Activated CD8-positive, alpha-beta memory T cell treated with anti-CD3 and anti-CD28 coated beads, Interleukin-2, amount 50 U/mL, for 4 hours (primary cell): ENCODE measurements around the gene BTBD3.

Experiments used
- DNase-seq: peaks from one replicate; pipeline ENCODE4 v3.0.0-alpha.2; 2020

The BTBD3 gene

DNA sequence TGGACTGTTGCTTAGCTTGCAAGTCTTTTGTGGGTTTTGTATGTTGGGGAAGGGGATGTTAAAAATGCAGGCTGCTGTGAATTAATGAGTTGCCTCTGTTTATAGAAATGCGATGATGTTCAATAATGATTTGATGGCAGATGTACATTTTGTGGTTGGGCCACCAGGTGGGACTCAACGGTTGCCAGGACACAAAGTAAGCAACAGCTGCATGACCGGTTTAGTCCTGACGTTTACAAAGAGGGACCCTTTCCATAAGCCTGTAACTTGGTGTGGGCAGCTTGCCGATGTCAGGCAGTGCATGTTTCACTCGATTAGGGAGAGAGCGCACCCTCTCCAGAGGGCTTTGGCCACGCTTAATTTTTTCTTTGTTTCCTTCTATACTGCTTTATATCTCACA is 1.3 kb downstream of the BTBD3 start:
- no peak for DNase-seq

DNA sequence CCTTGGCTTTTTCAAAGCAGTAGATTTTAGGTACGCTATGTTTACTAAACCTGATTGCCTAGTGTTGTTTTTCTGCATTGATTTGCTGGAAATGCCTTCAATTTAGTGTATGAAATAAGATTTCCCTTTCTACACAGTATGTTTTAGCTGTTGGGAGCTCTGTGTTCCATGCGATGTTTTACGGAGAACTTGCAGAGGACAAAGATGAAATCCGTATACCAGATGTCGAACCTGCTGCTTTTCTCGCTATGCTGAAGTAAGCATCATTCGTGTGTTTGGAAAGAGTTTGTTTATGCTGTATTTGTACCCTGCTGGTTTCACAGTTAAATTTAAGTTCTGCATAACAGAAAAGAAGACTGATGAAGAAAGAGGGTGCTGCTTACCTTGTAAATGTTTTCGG is 1.9 kb downstream of the BTBD3 start:
- no peak for DNase-seq

DNA sequence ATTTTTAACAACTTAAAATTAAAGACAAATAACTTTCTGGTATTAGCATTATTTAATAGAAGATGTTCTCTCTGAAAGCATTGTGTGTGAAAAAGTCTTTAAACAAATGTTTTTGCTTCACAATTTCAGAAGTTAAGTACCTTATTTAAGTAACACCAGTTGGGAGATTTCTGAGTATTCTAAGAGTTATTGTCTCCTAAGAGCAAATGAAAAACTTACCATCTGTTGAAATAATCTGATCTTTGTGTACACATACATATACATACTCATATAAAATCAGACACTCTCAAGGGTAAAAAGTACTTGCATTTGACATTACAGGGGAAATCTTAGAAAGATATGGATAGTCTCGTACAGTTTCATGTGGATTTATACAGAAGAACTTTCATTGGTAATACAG is 2.4 kb downstream of the BTBD3 start:
- DNase-seq = no peak

DNA sequence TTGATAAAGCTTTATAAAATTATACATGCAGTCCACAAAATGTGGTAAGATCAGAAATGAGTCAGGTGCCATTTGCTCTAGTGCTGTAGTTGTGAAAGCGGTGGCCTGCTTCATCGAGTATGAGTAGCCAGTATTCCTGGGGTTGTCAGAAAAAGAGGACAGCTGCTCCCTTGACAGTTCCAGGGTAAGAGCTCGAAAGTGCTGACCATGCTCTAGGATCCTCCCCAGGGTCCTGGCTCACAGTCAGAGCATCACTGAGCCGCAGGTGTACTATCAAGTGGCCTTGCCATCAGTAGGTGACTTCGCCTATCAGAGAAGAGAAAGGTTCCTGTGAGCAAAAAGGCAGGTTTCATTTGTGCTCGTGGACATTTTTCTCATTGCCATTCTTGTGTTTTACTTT is 3.6 kb downstream of the BTBD3 start:
- DNase-seq = no peak

DNA sequence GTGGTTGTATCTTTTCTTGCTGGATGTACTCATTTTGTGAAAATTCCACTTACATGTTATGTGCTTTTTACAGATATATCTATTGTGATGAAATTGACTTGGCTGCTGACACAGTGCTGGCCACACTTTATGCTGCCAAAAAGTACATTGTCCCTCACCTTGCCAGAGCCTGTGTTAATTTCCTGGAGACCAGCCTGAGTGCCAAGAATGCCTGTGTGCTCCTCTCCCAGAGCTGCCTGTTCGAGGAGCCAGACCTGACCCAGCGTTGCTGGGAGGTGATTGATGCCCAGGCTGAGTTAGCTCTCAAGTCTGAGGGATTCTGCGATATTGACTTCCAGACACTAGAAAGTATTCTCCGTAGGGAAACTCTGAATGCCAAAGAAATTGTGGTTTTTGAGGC is 4.9 kb downstream of the BTBD3 start:
- no peak for DNase-seq

DNA sequence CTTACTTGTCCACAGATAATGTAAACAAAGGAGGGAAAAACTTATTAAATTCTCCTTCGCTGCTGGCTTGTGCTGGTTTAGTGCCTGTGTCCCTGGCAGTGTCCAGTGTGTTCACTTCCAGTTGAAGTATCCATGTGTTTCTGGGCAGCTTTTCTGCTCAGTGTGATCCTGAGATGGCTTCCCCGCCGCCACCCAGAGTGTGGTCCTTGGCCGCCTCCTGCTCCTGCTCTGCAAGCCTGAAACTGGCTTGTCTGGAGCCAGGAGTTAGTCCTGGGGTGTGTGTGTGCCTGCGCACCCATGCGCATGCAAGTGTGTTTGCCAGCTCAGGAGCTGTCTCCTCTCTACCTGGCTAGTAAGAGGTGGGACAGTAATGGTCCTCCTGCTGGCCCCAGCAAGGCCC is 7.2 kb downstream of the BTBD3 start:
- DNase-seq = no peak

DNA sequence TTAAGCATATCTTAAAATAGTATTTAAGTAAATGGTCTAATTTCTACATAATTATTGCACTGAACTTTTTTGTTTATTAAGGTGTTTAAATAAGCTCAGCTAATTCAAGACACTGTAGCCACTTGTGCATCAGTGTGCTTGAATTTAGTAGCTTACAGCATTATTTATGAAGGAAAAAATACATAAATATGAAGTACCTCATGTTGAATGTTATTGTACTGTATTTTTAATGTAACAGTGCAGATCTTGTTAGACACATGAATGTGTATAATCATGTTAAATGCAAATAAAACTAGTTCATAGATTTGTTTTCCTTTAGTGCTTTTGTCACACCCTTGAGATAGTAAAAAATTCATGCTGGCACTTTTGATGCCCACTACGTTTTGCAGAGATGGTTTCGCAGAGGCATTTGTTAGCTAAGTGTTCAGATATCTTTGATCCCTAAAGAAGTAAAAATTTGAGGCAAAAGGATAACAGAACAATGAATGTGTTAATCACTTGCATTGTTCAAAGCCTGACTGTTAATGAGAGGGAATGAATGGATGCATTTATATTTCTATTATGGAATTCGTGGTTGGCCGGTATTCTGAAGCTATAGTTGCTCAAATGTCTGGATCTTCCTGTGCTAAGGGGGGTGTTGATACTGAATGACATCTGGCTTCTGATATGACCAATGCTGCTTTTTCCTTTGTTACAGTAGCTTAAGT is 8.8 kb downstream of the BTBD3 start:
- DNase-seq = no peak

DNA sequence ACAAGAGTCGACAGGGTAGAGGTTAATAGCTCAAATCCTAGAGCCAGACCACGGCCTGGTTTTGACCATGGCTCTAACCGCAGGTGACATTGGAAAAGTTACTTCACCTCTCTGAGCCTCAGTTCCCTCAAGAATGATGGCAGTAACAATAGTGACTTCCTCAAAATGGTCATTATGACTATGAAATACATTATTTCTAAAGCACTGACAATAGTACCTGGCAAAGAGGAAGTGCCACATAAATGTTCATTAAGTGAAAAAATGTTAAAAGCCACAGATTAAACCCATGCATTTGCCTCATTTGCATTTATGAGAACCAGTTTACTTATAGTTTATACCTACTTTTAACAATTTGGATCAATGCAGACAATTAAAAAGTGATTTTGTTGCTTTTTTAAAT is 12.3 kb downstream of the BTBD3 start:
- DNase-seq = no peak

DNA sequence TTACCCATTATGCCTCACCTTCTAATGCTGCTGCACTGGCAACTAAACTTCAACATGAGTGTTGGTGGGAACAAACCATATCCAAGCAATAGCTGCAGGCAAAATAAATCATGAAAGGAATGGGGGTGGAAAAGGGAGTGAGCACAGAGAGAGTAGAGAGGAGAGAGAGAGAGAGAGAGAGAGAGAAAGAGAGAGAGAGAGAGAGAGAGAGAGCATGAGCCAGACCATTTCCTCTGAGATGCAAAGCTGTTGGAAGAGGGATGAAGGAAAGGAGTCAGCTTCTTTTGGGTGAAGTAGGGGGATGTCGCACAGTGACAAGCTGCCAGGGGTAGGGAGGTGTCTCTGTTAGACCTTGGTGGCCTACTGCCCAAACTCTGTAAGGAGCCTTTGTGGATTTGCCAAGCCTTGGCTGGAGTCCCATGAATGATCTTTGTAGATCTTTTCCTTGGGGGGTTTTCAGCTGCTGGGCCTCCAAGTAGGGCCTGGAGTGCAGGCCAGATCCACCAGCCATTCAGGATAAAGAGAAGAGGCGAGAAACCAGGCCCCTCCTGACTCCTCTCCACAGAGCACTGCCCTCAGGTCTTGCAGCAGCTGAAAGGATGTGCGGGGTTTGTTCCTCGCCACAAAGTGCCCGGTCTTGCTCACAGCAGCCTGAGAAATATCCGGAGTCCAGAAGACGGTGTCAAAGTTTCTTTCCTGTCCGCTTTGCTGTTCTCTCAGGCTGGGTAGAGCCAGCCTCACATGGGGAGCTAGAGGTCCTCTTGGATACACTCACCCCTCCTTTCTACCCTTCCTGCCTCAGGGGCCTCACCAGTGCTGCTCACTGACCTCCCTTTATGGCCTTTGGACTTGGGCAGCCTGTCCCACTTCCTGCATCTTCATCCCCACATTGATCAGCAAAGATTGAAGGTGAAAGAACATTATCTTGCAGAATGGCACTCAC is 17.8 kb downstream of the BTBD3 start:
- DNase-seq = no peak

DNA sequence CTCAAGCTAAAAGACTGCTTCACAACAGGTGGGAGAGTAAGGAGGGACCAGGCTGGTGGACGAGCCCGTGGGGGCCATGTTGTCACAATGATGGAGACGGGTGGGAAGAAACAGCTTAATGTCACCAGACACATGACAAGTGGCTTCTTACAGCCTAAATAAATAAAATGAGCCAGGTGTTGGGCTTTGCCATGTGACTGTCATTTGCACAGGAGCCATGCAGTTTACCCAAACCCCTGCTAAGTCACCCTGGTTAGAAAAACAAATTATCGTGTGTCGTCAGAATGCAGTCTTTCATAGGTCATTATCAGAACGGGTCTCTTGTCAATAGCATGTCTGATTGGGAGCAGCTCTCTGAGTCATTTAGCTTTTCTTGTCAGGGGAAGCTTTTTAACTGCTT is 18.5 kb downstream of the BTBD3 start:
- no peak for DNase-seq

DNA sequence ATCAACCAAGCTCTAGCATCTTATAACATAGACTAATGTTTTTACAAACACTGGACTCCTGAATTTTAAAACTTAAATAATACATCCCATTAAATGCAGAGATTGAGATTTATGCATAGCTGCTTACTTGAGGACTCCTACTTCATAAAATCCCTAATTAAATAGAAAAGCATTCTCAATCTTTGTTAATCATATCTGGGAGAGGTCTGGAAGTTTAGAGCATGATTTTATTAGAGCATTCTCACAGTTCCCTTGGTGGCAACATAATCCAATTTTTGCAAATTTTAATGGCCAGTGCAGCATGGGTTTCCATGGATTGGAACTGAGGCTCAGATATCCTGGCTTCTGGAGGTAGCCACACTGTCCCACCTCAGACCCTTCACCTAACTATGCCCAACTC is 19.5 kb downstream of the BTBD3 start:
- no peak for DNase-seq

DNA sequence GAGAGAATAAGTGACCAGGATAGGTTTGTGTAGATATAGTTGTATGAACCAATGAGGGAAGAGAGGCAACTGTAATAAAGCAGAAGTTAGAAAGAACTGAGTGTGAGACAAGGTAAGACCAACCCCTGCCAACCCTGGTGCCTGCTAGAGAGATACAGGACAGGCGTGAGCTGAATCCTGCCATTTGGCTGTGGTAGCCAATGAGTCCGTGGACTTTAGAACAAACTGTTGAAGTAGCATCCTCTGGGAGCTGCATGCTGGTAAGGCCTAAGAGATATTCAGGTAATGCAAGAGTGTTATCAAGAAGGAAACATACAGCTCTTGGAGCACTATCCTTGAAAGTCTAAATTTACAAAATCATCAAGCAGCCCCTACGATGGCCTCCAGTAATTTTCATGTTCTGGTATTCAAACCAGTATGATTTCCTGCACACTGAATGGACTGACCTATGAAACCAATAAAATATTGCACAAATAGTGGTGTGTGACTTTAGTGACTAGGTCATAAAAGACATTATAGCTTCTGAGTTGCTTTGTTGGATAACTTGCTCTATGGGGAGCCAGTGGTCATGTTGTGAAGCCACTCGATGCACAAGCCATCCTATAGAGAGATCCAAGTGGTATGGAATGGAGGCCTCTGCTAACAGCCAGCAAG is 24.0 kb downstream of the BTBD3 start:
- no peak for DNase-seq

DNA sequence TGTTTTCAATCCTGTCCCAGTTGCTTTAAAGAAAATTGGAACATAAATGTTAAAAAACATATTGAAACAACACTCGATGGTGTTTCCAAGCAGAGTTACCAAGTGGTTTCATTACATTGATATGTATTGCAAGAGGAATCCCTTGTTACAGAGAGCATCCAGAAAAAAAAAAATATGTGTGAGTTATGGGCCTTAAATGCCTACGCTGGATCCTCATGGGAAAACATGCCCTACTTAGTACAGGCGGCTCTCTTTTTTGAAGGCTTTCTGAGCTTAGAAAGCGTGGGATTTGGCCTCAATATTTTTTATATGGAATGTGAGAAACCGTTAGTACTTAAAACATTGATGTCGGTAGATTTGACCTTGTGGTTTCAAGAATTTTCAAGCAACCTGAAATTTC is 26.1 kb downstream of the BTBD3 start:
- DNase-seq = no peak

DNA sequence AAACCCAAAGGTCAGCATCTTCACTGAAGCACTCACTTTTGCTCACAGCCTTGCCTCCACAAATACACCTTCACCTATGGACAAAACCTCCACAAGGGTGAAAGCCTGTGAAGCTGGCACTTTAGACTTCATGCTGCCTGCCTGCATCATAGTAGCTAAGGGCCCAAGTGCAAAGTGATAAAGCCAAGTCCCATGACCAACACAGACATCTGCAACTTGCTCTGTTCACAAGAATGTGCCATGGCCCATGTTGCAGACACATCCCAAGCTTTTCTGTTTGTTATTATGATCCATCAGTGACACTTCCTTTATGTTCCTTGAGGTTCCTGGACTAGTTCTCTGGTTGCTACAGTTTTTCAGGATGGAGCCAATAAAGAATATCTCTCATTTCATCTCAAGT is 31.1 kb downstream of the BTBD3 start:
- DNase-seq = no peak

DNA sequence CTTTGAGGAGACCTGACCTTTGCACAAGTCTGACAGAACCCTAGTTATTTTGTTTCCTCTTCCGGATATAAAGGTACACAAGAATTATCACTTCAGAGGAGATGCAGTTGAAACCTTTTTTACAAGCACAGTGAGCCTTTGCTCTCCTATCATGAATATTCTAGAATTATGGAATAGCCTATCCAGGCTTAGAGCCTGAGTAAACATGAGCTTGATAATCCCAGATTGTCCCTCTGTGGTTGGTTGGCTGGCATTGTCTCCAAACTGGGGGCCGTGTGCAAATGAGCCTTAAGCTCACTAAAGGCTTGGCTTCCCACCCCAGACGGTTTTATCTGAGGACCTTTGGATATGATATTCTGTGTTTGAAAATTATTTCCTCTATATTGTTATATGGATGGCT is 32.0 kb downstream of the BTBD3 start:
- DNase-seq = no peak

DNA sequence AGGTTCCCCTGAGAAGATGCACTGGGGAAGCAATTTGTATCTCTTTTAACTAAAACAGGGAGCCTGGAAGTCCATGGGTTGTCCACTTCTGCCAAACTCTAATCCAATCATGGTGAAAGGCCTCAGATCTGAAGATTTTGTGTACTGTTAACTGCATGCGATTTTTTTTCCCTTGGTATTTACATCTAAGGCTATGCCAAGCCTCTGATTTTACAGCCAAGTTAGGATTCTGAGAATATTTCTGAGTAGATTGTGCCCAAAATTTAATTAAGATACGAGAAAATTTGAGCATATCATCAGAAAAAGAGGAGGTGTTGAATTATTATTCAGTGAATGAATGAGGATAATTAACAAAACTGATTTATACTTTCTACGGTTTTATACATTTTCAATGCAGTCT is 34.0 kb downstream of the BTBD3 start:
- no peak for DNase-seq

DNA sequence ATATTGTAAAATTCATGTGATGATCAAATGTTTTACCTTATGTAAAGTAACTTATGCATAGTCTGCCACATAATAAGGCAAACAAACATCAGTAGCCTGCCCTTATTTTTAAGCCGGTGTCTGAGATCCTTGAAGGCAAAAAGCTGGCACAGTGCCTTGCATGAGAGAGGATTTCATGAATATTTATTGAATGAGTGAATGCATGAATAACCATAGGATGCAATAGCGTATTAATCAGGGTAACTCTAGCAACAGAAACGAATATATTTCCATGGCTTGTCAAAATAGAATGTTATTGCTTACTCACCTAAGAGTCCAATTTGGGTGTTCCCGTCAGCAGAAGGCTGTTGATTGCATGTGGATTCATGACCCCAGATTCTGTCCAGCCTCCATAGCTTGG is 34.9 kb downstream of the BTBD3 start:
- DNase-seq = no peak

DNA sequence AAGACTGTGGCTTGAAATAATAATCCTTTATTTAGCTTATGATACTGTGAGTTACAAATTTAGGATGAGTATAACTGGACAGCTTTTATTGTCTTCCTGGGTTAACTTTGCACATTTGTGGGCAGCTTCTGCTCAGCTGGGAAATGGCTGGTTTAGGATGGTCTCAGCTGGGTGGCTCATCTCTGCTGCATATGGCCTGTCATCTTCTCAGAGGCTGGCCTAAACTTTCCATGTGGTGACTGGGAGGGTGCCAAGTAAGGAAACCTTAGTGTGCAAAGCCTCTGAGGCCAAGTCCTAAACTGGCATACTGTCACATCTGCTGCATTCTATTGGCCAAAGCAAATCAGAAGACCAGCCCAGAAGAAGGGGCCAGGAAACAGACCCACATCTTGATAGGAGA is 40.2 kb downstream of the BTBD3 start:
- no peak for DNase-seq

DNA sequence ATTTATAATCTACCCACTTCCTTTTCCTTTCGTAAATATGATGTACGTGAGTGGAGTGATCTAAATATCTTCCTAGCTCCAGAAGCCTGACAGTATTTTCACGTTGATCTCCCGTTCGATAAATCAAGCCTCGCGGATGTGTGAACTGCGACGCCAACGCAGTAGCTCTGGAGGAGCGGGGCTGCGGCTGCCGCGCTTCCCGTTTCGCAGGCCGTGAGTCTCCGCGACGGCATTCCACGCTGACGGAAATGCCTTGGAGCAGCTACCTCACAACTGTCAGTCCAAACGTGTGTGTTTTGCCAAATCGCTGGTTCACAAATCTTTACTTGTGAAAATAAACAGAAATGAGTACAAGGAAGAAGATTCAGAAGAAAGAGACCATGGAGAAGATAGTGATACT is 41.2 kb downstream of the BTBD3 start:
- DNase-seq = no peak

DNA sequence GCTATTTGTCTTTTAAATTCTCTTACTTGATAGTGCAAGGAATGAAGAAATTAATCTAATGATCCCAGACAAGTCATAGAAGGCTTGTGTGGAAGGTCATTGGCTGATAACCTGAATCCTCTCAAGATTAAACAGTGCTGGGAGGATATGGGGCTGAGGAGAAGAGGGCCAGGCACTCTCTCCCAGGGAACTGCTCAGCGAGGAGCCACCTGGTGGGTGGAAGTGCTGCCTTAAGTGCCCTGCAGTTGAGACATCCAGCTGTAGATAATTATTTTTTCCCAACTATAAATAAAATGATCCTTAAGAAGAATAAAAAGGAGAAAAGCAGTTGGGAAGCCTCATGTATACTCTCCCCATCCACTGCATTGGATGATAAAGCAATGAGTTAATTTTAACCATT is 47.9 kb downstream of the BTBD3 start:
- DNase-seq = no peak

DNA sequence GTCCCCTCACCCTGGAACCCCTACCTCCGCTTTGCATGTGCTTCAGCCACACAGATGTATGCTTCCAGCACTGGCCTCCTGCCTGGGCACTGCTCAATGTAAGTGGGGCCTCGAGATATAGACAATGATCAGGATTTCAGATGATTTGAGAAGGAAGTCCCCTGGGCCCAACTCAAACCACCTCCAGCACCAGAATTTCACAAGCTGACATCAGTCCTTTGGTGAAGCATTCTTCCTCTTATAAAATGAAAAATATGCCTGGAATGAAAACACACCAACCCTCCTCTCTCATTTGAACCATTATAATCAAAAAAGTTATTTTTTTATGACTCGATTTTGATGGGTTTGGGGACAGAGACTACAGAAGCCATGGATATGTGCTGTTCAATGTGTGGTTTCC is 48.5 kb downstream of the BTBD3 start:
- no peak for DNase-seq

DNA sequence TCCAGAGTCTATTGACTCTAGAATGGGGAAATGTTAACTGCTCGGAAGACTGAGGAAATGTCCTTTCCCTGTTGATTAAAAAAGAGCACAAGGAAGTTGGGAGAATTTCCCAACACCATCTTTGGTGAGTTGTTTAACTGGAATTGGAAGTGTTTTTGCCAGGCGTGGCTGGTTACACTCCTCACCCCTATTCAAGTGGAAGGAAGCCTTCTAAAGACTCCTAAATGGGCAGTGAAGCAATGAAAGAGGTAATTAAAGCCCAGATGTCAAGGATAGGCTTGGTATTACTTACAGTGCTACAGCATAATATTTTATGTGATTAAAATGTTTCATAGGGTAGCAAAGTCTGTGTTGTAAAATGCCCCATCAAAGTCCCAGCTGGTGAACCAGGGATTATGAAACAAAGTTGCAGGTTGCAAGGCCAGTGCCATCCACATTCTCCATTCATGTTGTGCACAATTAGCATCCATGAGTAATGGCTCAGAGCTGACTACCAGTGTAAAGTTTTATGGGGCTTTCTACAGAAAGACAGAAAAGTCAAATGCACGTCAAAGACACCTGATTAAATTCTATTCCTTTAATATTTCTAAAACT is 52.6 kb downstream of the BTBD3 start:
- DNase-seq = no peak

DNA sequence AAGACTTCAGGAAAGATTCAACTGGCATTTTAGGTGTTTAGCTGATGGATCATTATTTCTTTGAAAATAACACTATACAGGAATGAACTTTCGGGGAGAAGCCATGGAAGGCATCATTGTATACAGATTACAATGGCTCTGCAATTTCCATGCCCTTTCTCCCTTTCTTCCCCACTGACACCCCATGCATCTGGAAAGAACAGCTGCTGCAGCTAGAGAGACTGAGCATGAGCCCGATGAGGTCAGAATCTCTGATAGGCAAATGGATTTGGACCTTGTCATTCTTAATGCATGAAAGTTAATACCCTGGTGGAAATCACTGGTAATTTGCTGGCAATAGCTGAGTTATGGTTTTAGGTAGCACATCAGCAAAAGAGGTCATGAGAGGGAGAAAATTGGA is 54.8 kb downstream of the BTBD3 start:
- DNase-seq = no peak
